ENCODE results near the gene PTGES.

Gene PTGES

GRCh38 chr9:129714511-129715061 lies 38.3 kb downstream of the PTGES start:
- TF ChIP-seq CTCF (IDR thresholded peaks at IDR 0.05; ENCODE audit: low read depth, low read length) (no peak), EZH2phosphoT487 (IDR thresholded peaks at IDR 0.05; ENCODE audit: low read depth) (no peak)
- no peak overlapping the region for H3K9ac ChIP-seq (ENCODE audit: low read length)
- no peaks in the 10 kb centered on the region for H3K4me1 ChIP-seq (ENCODE audit: low read length)
- no peak overlapping the region for H3K27ac ChIP-seq (ENCODE audit: low read length)
- no peak overlapping the region for H3K4me3 ChIP-seq (ENCODE audit: low read length)
- H3K79me2 ChIP-seq (ENCODE audit: low read length): no peaks in the 10 kb centered on the region
- H3K4me2 ChIP-seq (ENCODE audit: low read length): no peak overlapping the region
- H4K20me1 ChIP-seq (ENCODE audit: insufficient read depth, low read length): no peaks in the 10 kb centered on the region
- H3K9me3 ChIP-seq (ENCODE audit: insufficient read depth, low read length): no peaks in the 10 kb centered on the region
- no peaks in the 10 kb centered on the region for H3K36me3 ChIP-seq (replicated peaks; ENCODE audit: low read depth, low read length)
- no peak overlapping the region for H2AFZ ChIP-seq (ENCODE audit: low read depth, low read length)
- H3K27me3 ChIP-seq (ENCODE audit: low read depth, low read length): no peaks in the 10 kb centered on the region

- no peak overlapping the region for H3K27ac ChIP-seq (ENCODE audit: low read length)
- no peaks in the 10 kb centered on the region for H4K20me1 ChIP-seq (ENCODE audit: insufficient read depth, low read length)
- no peaks in the 10 kb centered on the region for H3K4me1 ChIP-seq (ENCODE audit: low read length)
- H3K4me2 ChIP-seq (ENCODE audit: low read length): no peak overlapping the region
- H3K9me3 ChIP-seq (ENCODE audit: insufficient read depth, low read length): no peaks in the 10 kb centered on the region
- H2AFZ ChIP-seq (ENCODE audit: low read depth, low read length): no peak overlapping the region
- no peak for TF ChIP-seq EZH2phosphoT487 (IDR thresholded peaks at IDR 0.05; ENCODE audit: low read depth)
- no peaks in the 10 kb centered on the region for H3K79me2 ChIP-seq (ENCODE audit: low read length)
- H3K36me3 ChIP-seq (replicated peaks; ENCODE audit: low read depth, low read length): no peaks in the 10 kb centered on the region
- no peak overlapping the region for H3K9ac ChIP-seq (ENCODE audit: low read length)
- no peak overlapping the region for H3K4me3 ChIP-seq (ENCODE audit: low read length)
- H3K27me3 ChIP-seq (ENCODE audit: low read depth, low read length): no peaks in the 10 kb centered on the region
These were observed 39.5 kb downstream of the PTGES start for GRCh38 chr9:129713402-129713679.

GRCh38 chr9:129712634-129713401 lies 40.0 kb downstream of the PTGES start:
- no peak overlapping the region for H3K4me3 ChIP-seq (ENCODE audit: low read length)

GRCh38 chr9:129710169-129710453 lies 42.7 kb downstream of the PTGES start:
- Histone ChIP-seq H3K27ac (ENCODE audit: low read length) (no peak overlapping the region), H3K4me3 (ENCODE audit: low read length) (no peak overlapping the region), H2AFZ (ENCODE audit: low read depth, low read length) (no peak overlapping the region), H3K9me3 (ENCODE audit: insufficient read depth, low read length) (no peaks in the 10 kb centered on the region), H3K27me3 (ENCODE audit: low read depth, low read length) (no peaks in the 10 kb centered on the region), H3K4me1 (ENCODE audit: low read length) (no peaks in the 10 kb centered on the region), H3K9ac (ENCODE audit: low read length) (no peak overlapping the region), H3K79me2 (ENCODE audit: low read length) (no peaks in the 10 kb centered on the region), H3K4me2 (ENCODE audit: low read length) (no peak overlapping the region), H4K20me1 (ENCODE audit: insufficient read depth, low read length) (no peaks in the 10 kb centered on the region), H3K36me3 (replicated peaks; ENCODE audit: low read depth, low read length) (no peaks in the 10 kb centered on the region)
- no peak for TF ChIP-seq EZH2phosphoT487 (IDR thresholded peaks at IDR 0.05; ENCODE audit: low read depth)

More at GRCh38 chr9:129712634-129713401, 40.0 kb downstream of the PTGES start:
- Histone ChIP-seq H3K9me3 (ENCODE audit: insufficient read depth, low read length) (no peaks in the 10 kb centered on the region), H3K9ac (ENCODE audit: low read length) (no peak overlapping the region), H4K20me1 (ENCODE audit: insufficient read depth, low read length) (no peaks in the 10 kb centered on the region), H2AFZ (ENCODE audit: low read depth, low read length) (no peak overlapping the region), H3K4me2 (ENCODE audit: low read length) (no peak overlapping the region), H3K36me3 (replicated peaks; ENCODE audit: low read depth, low read length) (no peaks in the 10 kb centered on the region), H3K79me2 (ENCODE audit: low read length) (no peaks in the 10 kb centered on the region), H3K27me3 (ENCODE audit: low read depth, low read length) (no peaks in the 10 kb centered on the region), H3K4me1 (ENCODE audit: low read length) (no peaks in the 10 kb centered on the region), H3K27ac (ENCODE audit: low read length) (no peak overlapping the region)
- TF ChIP-seq EZH2phosphoT487 (IDR thresholded peaks at IDR 0.05; ENCODE audit: low read depth) (no peak), CTCF (IDR thresholded peaks at IDR 0.05; ENCODE audit: low read depth, low read length) (no peak)

- Histone ChIP-seq H3K79me2 (ENCODE audit: low read length) (no peaks in the 10 kb centered on the region), H3K4me1 (ENCODE audit: low read length) (no peaks in the 10 kb centered on the region), H3K27me3 (ENCODE audit: low read depth, low read length) (no peaks in the 10 kb centered on the region), H3K36me3 (replicated peaks; ENCODE audit: low read depth, low read length) (no peaks in the 10 kb centered on the region), H3K4me3 (ENCODE audit: low read length) (no peak overlapping the region), H2AFZ (ENCODE audit: low read depth, low read length) (no peak overlapping the region), H3K9ac (ENCODE audit: low read length) (no peak overlapping the region), H3K4me2 (ENCODE audit: low read length) (no peak overlapping the region), H3K27ac (ENCODE audit: low read length) (no peak overlapping the region), H3K9me3 (ENCODE audit: insufficient read depth, low read length) (no peaks in the 10 kb centered on the region), H4K20me1 (ENCODE audit: insufficient read depth, low read length) (no peaks in the 10 kb centered on the region)
- no peak for TF ChIP-seq CTCF (IDR thresholded peaks at IDR 0.05; ENCODE audit: low read depth, low read length)
- TF ChIP-seq EZH2phosphoT487 (IDR thresholded peaks at IDR 0.05; ENCODE audit: low read depth): no peak
These were observed 43.2 kb downstream of the PTGES start for GRCh38 chr9:129709438-129710168.
